CD4-positive, alpha-beta T cell treated with Interleukin-6 at 100 ng/mL for 8 hours (primary cell): Measurements from ENCODE around the gene CHRDL1.

ENCODE experiments used
- DNase-seq: peaks from one replicate; pipeline ENCODE4 v3.0.0-alpha.2; 2020; ENCODE audit warnings: mixed read lengths, low spot score

Gene CHRDL1

GRCh38 chrX:110743679-110744340 is 51.8 kb downstream of the CHRDL1 start:
- no peak for DNase-seq

DNA sequence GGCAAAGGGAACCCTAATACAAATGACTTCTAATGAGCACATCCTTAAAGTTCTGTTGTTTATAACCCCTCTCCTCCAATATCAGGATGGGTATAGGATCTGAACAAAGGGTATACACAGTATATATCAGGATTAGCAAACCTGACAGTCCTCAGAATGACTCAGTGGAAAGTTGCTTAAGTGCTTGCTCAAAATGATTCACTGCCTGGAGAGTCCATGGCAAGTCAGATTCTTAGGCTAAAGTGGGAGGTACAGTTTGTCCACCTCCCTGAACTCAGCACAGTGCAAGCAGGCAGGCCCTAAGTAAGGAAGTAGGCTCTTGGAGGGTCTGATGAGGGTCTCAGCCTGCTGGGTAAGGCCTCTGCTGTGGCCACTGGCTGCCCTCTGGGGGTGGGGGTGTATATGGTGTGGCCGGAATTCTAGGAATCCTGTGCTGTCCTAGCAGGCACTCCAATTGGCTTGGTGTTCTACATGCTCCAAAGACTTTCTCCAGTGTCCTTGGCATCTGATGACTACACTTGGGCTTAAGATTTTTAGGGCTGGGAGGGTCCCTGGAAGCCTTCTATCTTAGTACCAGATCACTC is 54.3 kb downstream of the CHRDL1 start:
- no peak for DNase-seq

DNA sequence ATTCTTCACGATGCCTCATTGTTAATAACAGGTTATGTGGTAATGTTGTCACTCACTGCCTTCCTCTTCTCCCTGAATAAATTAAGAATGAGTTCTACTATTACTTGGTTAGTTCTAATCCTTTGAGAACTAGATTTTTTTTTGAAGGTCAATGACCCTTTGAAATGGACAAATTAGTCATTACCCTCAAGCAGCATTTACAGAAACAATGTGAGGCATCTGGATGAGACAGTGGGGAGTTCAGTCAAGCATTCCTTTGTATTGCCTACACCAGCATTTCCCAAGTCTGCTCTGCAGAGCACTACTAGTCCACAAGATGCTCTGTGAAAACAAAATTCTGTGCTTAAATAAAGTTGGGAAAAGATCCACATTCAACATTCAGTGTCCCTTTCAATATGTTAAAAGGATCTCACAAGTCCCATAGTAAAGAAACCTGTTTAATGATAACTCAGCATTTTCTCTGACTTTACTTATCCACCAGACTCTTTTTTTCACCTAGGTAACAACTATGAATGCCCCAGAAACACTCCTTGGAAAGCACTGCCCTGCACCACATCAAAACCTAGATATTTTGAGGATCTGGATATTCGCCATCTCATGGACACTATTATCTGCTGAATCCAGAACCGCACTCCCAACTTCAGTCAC is 60.6 kb downstream of the CHRDL1 start:
- DNase-seq = no peak

DNA sequence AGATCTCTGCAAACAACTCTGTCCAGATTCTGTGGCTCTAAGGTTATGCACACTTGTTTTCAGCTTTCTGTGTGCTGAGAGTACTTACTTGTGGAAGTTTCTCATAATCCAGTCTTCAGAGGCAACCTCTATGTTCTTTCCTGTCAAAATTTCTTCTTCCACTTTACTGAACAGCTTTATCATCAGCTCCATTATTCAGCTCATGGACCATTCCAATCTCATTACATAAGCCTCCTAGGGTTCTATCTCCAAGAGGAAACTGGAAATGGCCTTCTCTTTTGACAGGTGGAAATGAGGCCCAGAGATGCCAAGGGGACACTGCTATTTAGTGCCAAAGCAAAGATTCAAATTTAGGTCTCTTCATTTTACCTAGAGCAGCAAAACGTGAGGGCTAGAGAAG is 61.3 kb downstream of the CHRDL1 start:
- DNase-seq = no peak

- DNase-seq = no peak
Measured at GRCh38 chrX:110733166-110733565, 62.5 kb downstream of the CHRDL1 start.

GRCh38 chrX:110732266-110732665 is 63.4 kb downstream of the CHRDL1 start:
- DNase-seq = no peak

- no peak for DNase-seq
Measured at GRCh38 chrX:110723844-110724243, 71.8 kb downstream of the CHRDL1 start.

DNA sequence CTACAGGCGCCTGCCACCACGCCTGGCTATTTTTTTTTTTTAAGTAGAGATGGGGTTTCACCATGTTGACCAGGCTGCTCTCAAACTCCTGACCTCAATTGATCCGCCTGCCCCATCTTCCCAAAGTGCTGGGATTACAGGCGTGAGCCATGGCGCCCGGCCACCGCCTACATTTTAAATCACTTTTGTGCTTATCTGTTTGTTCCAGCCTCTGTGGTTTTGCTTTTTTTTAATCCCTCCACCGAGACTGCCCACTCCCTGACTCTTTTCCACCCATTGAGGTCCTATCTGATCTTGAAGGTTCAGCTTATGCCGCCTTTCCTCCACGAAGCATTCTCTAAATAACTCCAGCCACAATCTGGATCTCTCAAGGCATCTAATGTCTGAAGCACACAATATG is 73.5 kb downstream of the CHRDL1 start:
- no peak for DNase-seq

DNA sequence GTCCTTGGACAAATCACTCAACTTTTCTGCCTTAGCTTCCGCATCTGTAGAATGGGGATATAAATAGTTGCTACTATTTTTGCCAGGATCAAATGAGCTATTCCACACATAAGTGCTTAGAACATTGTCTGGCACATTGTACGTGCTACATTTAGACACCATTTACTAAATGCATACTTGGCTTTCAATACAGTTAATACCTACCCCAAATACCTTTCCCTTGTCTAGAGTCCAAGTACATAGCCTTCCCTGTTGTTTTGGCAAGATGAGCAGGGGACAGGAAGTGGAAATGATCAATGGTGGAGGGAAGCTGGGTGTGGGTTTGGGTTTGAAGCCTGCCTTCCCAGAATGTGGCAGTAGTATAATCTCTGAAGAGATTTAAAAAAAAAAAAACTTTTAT is 82.0 kb downstream of the CHRDL1 start:
- no peak for DNase-seq

DNA sequence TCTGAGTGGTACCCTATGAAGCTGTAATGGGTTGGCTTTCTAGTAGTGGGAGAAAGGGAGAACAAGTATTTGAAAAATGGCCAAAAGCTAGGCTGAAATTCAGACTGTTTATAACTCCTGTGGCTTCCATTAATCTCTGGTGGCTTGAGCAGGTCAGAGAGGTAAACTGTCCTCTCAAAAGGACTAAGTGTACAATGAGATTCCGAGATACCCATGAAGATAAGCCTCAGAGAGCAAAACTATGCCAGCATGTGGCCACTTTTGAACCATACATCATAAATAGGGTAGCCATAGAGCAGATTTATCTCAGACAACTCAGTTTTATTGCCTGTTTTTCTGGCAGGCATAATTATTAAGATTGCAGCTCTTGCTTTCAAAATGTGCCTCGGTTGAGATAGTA is 89.2 kb downstream of the CHRDL1 start:
- DNase-seq = no peak

- no peak for DNase-seq
Measured at GRCh38 chrX:110703641-110704040, 92.0 kb downstream of the CHRDL1 start.

- DNase-seq = no peak
Measured at GRCh38 chrX:110699109-110699508, 96.5 kb downstream of the CHRDL1 start.

- DNase-seq = no peak
Measured at GRCh38 chrX:110698696-110699095, 96.9 kb downstream of the CHRDL1 start.

DNA sequence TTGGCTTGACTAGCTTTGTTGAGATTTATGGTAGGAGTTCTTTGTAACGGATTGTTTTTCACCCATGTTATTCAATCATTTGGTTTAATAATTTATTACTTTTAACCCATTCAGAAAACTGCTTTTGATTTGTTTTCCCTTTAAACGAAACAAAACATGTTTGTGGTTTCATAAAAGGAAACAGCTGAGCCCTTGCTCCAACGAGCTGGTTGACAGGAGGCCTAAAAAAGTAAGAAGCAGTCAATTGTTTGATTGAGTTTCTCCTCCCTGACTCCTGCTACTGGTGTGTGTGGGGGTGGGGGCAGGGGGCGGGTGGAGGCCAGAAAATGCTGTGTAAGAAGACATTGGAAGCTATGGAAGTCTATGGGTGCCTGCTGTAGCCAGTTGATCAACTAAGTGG is 102.8 kb downstream of the CHRDL1 start:
- DNase-seq = no peak

DNA sequence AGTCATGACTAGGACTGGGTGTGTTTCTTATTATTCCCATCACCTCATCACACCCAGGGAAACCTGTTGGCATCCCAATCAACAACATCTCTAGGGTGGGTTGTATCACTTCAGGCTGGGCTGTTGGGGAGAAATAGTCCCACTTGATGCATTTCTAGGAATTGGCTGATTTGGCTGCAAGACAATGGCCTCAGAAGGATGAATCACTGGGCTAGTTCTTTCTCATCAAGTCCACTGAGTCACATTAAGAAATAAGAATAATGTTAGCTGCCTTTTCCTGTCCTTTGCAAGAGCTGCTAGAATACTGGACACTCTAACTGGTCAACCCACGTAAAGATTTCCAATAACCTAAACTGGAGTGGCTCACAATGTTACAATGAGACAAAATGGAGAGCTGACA is 104.2 kb downstream of the CHRDL1 start:
- no peak for DNase-seq

GRCh38 chrX:110684653-110685052 is 111.0 kb downstream of the CHRDL1 start:
- DNase-seq = no peak

DNA sequence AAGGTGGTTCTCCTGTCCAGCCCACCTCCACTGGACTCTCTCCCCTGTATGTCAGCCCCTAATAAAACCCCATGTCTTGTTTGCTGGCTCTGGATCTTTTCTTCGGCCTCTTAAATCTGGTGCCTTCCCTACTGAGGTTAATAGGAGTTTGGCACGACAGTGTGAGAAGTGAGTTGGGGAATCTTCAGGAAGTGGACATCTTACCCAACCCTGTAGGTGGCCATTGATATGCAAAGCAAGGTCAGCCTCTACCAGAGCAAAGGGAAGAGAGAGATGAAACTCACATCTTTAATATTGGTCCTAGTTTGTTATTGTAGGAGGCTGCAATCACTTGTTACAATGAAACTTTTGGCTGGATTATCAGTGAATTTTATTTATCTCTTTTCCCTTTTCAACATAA is 111.7 kb downstream of the CHRDL1 start:
- no peak for DNase-seq

DNA sequence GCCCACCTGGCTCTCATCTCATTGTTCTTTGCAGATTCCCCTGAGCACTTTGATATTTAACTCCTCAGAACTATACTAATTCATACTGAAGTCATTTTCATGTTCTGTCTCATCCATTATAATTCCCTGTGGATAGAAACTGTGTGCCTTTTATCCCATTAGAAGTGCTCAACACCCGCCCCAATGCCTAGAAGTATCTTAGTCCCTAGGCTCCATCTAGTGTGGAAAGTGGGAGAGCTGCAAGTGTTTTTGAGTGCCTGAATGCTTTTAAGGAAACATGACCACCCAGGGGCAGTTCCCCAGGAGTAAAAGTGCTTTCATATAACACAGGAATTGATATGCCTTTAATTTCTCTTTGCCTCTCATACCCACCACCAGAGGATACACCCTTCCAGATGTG is 117.0 kb downstream of the CHRDL1 start:
- no peak for DNase-seq

- DNase-seq = no peak
Measured at GRCh38 chrX:110675886-110676285, 119.7 kb downstream of the CHRDL1 start.

- DNase-seq = no peak
Measured at GRCh38 chrX:110671068-110671803, 124.4 kb downstream of the CHRDL1 start.

- no peak for DNase-seq
Measured at GRCh38 chrX:110669572-110669971, 126.0 kb downstream of the CHRDL1 start.

DNA sequence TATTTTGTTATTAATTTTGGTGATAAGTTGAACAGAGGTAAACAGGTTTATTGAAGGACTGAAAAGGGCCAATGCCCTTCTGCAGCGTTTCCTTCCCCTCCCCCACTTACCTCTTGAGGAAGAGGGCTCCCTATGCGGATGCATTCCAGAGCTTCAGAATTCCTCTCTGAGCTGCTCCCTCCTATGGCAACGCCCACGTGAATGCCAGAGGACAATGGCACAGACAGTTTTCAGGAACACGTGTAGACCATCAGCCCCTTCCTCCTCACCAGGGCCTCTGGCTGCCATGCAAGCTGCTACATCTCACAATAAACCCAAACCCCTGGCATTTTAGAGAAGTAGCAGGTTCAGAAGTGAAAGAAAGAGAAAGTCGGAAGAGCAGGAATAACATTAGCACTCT is 127.9 kb downstream of the CHRDL1 start:
- no peak for DNase-seq
